OCI-LY1 (cell line): ENCODE measurements around the gene SLC7A14.

Experiments used
- H2AFZ ChIP-seq: fragments of 200-600 bp; sonication (generic), shearing (Covaris generic); 2 replicates; pipeline ENCODE4 v1.6.0; 2014; ENCODE audit warnings: antibody characterized with exemption, mild to moderate bottlenecking, low read length
- H3F3A ChIP-seq: fragments of 200-600 bp; sonication (generic), shearing (Covaris generic); 2 replicates; pipeline ENCODE4 v1.6.0; 2014; ENCODE audit warnings: mild to moderate bottlenecking, antibody characterized with exemption, low read length, moderate library complexity; ENCODE audit not compliant: insufficient read depth
- H3K27ac ChIP-seq: fragments of 200-600 bp; sonication (generic); 2 replicates; pipeline ENCODE4 v1.5.1; 2014; ENCODE audit warnings: low read length, mixed run types, mild to moderate bottlenecking, low read depth; ENCODE audit not compliant: poor library complexity, severe bottlenecking
- H3K27me3 ChIP-seq: fragments of 200-600 bp; sonication (generic); 2 replicates; pipeline ENCODE4 v1.6.0; 2014; ENCODE audit warnings: antibody characterized with exemption, mild to moderate bottlenecking, low read length, moderate library complexity; ENCODE audit not compliant: insufficient read depth
- H3K36me3 ChIP-seq: fragments of 200-600 bp; sonication (generic); 2 replicates; pipeline ENCODE4 v1.6.1; 2014; ENCODE audit warnings: mild to moderate bottlenecking, antibody characterized with exemption, low read length, moderate library complexity, mixed read lengths; ENCODE audit not compliant: insufficient read depth
- H3K4me1 ChIP-seq: fragments of 200-600 bp; sonication (generic); 2 replicates; pipeline ENCODE4 v1.5.1; 2014; ENCODE audit warnings: mild to moderate bottlenecking, low read length, moderate library complexity; ENCODE audit not compliant: insufficient read depth, severe bottlenecking
- H3K4me2 ChIP-seq: fragments of 200-600 bp; sonication (generic), shearing (Covaris generic); 2 replicates; pipeline ENCODE4 v1.6.1; 2014; ENCODE audit warnings: low read length
- H3K4me3 ChIP-seq: fragments of 200-600 bp; sonication (generic); 2 replicates; pipeline ENCODE4 v1.5.1; 2014; ENCODE audit warnings: low read length, low read depth, mild to moderate bottlenecking, mixed read lengths; ENCODE audit not compliant: poor library complexity, severe bottlenecking
- H3K79me2 ChIP-seq: fragments of 200-600 bp; shearing (Covaris generic); 2 replicates; pipeline ENCODE4 v1.6.1; 2016; ENCODE audit warnings: mixed run types, low read length, mixed read lengths; ENCODE audit not compliant: insufficient read depth
- H3K9ac ChIP-seq: fragments of 200-600 bp; sonication (generic), shearing (Covaris generic); 2 replicates; pipeline ENCODE4 v1.6.1; 2014; ENCODE audit warnings: mild to moderate bottlenecking, low read length, mixed read lengths
- H3K9me2 ChIP-seq: fragments of 200-600 bp; sonication (generic), shearing (Covaris generic); 2 replicates; pipeline ENCODE4 v1.6.1; 2014; ENCODE audit warnings: low read depth, mild to moderate bottlenecking, low read length, mixed read lengths
- H3K9me3 ChIP-seq: fragments of 200-600 bp; shearing (Covaris generic); 2 replicates; pipeline ENCODE4 v1.6.1; 2014; ENCODE audit warnings: low read length, mixed read lengths
- H4K20me1 ChIP-seq: fragments of 200-600 bp; sonication (generic), shearing (Covaris generic); 2 replicates; pipeline ENCODE4 v1.6.0; 2016; ENCODE audit warnings: mild to moderate bottlenecking, low read length; ENCODE audit not compliant: insufficient read depth
- CTCF ChIP-seq: fragments of 200-600 bp; sonication (generic), shearing (Covaris generic); IDR thresholded peaks from 2 replicates; pipeline ENCODE4 v1.5.1; 2017; ENCODE audit warnings: mild to moderate bottlenecking, antibody characterized with exemption, low read length, moderate library complexity, mixed read lengths
- EZH2 ChIP-seq: fragments of 200-600 bp; sonication (generic), shearing (Covaris generic); IDR thresholded peaks from 2 replicates; pipeline ENCODE4 v1.8.0; 2017; ENCODE audit warnings: borderline replicate concordance, mixed run types, mild to moderate bottlenecking, antibody characterized with exemption, low read length, moderate library complexity, mixed read lengths

SLC7A14 gene

GRCh38 chr3:170500995-170501394, 84.9 kb downstream of the SLC7A14 start:
- H3K9me3 ChIP-seq, result no peaks in the 10 kb centered on the region
- no peak overlapping the region for H3K4me2 ChIP-seq
- no peaks in the 10 kb centered on the region for H3K4me1 ChIP-seq
- H3K4me3 ChIP-seq, result no peak overlapping the region
- TF ChIP-seq EZH2, result no peak
- TF ChIP-seq CTCF, result no peak
- no peaks in the 10 kb centered on the region for H3K27me3 ChIP-seq
- H3K79me2 ChIP-seq, result no peaks in the 10 kb centered on the region
- H4K20me1 ChIP-seq, result no peaks in the 10 kb centered on the region
- no peak overlapping the region for H2AFZ ChIP-seq
- H3F3A ChIP-seq, result no peaks in the 10 kb centered on the region
- no peaks in the 10 kb centered on the region for H3K36me3 ChIP-seq
- no peak overlapping the region for H3K27ac ChIP-seq
- no peaks in the 10 kb centered on the region for H3K9me2 ChIP-seq
- H3K9ac ChIP-seq, result no peak overlapping the region

- Histone ChIP-seq H3K9ac (no peak overlapping the region), H3K36me3 (no peaks in the 10 kb centered on the region), H3K9me3 (no peaks in the 10 kb centered on the region), H3K4me1 (no peaks in the 10 kb centered on the region), H3K4me2 (no peak overlapping the region), H3K4me3 (no peak overlapping the region), H3K79me2 (no peaks in the 10 kb centered on the region), H3K27ac (no peak overlapping the region), H4K20me1 (no peaks in the 10 kb centered on the region), H3K9me2 (no peaks in the 10 kb centered on the region), H2AFZ (no peak overlapping the region), H3K27me3 (no peaks in the 10 kb centered on the region), H3F3A (no peaks in the 10 kb centered on the region)
- TF ChIP-seq CTCF (no peak), EZH2 (no peak)
Observed at GRCh38 chr3:170500462-170500861, 85.4 kb downstream of the SLC7A14 start.

GRCh38 chr3:170499562-170500156, 86.2 kb downstream of the SLC7A14 start:
- Histone ChIP-seq H4K20me1 (no peaks in the 10 kb centered on the region), H3K9ac (no peak overlapping the region), H3K27me3 (no peaks in the 10 kb centered on the region), H3K9me2 (no peaks in the 10 kb centered on the region), H3K27ac (no peak overlapping the region), H2AFZ (no peak overlapping the region), H3F3A (no peaks in the 10 kb centered on the region), H3K9me3 (no peaks in the 10 kb centered on the region), H3K4me3 (no peak overlapping the region), H3K36me3 (no peaks in the 10 kb centered on the region), H3K4me1 (no peaks in the 10 kb centered on the region), H3K79me2 (no peaks in the 10 kb centered on the region), H3K4me2 (no peak overlapping the region)
- no peak for TF ChIP-seq EZH2
- peak; percentile 61 for TF ChIP-seq CTCF
